ENCODE measurements around the gene GBX2.
"Not testable (repeated sequence)": the region's sequence is repeated elsewhere in the genome, so short reads cannot be mapped to it uniquely, and the experiment has no call there.

The GBX2 gene

GRCh38 chr2:236156095-236156859, 11.9 kb downstream of the GBX2 start:
- DNase-seq (ENCODE audit: low spot score) = no peak

GRCh38 chr2:236155406-236155805, 12.8 kb downstream of the GBX2 start:
- DNase-seq (ENCODE audit: low spot score) = no peak

GRCh38 chr2:236146436-236146835, 21.8 kb downstream of the GBX2 start:
- DNase-seq (ENCODE audit: low spot score) = no peak

- no peak for DNase-seq (ENCODE audit: low spot score)
Observed at GRCh38 chr2:236143811-236144210, 24.4 kb downstream of the GBX2 start.

- DNase-seq (ENCODE audit: low spot score) = not testable (repeated sequence)
Observed at GRCh38 chr2:236141616-236142015, 26.6 kb downstream of the GBX2 start.

- DNase-seq (ENCODE audit: low spot score) = no peak
Observed at GRCh38 chr2:236137066-236137465, 31.1 kb downstream of the GBX2 start.

GRCh38 chr2:236136538-236136937, 31.6 kb downstream of the GBX2 start:
- DNase-seq (ENCODE audit: low spot score) = no peak

GRCh38 chr2:236133410-236134012, 34.7 kb downstream of the GBX2 start:
- DNase-seq (ENCODE audit: low spot score) = no peak

- DNase-seq (ENCODE audit: low spot score) = no peak
Observed at GRCh38 chr2:236131073-236131692, 37.0 kb downstream of the GBX2 start.

GRCh38 chr2:236130349-236130998, 37.7 kb downstream of the GBX2 start:
- no peak for DNase-seq (ENCODE audit: low spot score)

GRCh38 chr2:236129935-236130334, 38.3 kb downstream of the GBX2 start:
- no peak for DNase-seq (ENCODE audit: low spot score)

- DNase-seq (ENCODE audit: low spot score) = no peak
Observed at GRCh38 chr2:236128321-236128720, 39.9 kb downstream of the GBX2 start.

GRCh38 chr2:236127010-236127409, 41.2 kb downstream of the GBX2 start:
- DNase-seq (ENCODE audit: low spot score) = no peak

GRCh38 chr2:236125541-236125940, 42.6 kb downstream of the GBX2 start:
- no peak for DNase-seq (ENCODE audit: low spot score)

- no peak for DNase-seq (ENCODE audit: low spot score)
Observed at GRCh38 chr2:236124182-236124893, 43.8 kb downstream of the GBX2 start.

- DNase-seq (ENCODE audit: low spot score) = no peak
Observed at GRCh38 chr2:236123716-236124115, 44.5 kb downstream of the GBX2 start.

- no peak for DNase-seq (ENCODE audit: low spot score)
Observed at GRCh38 chr2:236122236-236122635, 46.0 kb downstream of the GBX2 start.

- DNase-seq (ENCODE audit: low spot score) = no peak
Observed at GRCh38 chr2:236121546-236121945, 46.6 kb downstream of the GBX2 start.

- no peak for DNase-seq (ENCODE audit: low spot score)
Observed at GRCh38 chr2:236120829-236121228, 47.4 kb downstream of the GBX2 start.

GRCh38 chr2:236120141-236120601, 48.0 kb downstream of the GBX2 start:
- no peak for DNase-seq (ENCODE audit: low spot score)

GRCh38 chr2:236119476-236119875, 48.7 kb downstream of the GBX2 start:
- no peak for DNase-seq (ENCODE audit: low spot score)

GRCh38 chr2:236119003-236119402, 49.2 kb downstream of the GBX2 start:
- no peak for DNase-seq (ENCODE audit: low spot score)

Data from germinal center (tissue), 1 donor.